Tibial artery (tissue), 4 donors: ENCODE measurements around the gene PIP5K1B.

Source experiments
- DNase-seq, 2 donors: peaks; one replicate each; pipeline ENCODE4 v3.0.0-alpha.2; 2019
- H3K27ac ChIP-seq, 2 donors: fragments of 200-600 bp; sonication (generic) in 1 of 2; 1 replicate in 1 of 2; 2 replicates in 1 of 2; pipeline ENCODE4 v1.5.1; 2018 to 2019; ENCODE audit warnings: mild to moderate bottlenecking in 1 of 2
- H3K27me3 ChIP-seq, 2 donors: fragments of 200-600 bp; sonication (generic) in 1 of 2; one replicate each; pipeline versions ENCODE4 v1.5.1 to v1.6.0; 2016 to 2019
- H3K36me3 ChIP-seq, 3 donors: fragments of 200-600 bp; sonication (generic) in 2 of 3; one replicate each; pipeline ENCODE4 v1.5.1; 2016 to 2019; ENCODE audit warnings: mild to moderate bottlenecking in 2 of 3
- H3K4me1 ChIP-seq, 4 donors: fragments of 200-600 bp; sonication (generic) in 2 of 4; 1 replicate in 3 of 4; 2 replicates in 1 of 4; pipeline ENCODE4 v1.5.1; 2016 to 2019
- H3K4me3 ChIP-seq, 2 donors: fragments of 200-600 bp; sonication (generic) in 1 of 2; 1 replicate in 1 of 2; 2 replicates in 1 of 2; pipeline ENCODE4 v1.5.1; 2018 to 2019; ENCODE audit warnings: mild to moderate bottlenecking in 2 of 2
- H3K9me3 ChIP-seq, 3 donors: fragments of 200-600 bp; sonication (generic) in 1 of 3; one replicate each; pipeline ENCODE4 v1.5.1; 2016 to 2019
- CTCF ChIP-seq, 2 experiments: fragments of 200-600 bp in 1 of 2; fragments of 450-650 bp in 1 of 2; IDR thresholded peaks; one replicate each; pipeline ENCODE4 v1.5.1; 2017 to 2019; ENCODE audit warnings: antibody characterized with exemption in 2 of 2, mild to moderate bottlenecking in 1 of 2, moderate library complexity in 1 of 2
- intact Hi-C: fragments of 100-400 bp; cut with DNase I; formaldehyde crosslinking; loops from one replicate; pipeline ENCODE4 v1.15.0; 2023; ENCODE audit warnings: low total_unique reads

Gene PIP5K1B

GRCh38 chr9:68730570-68731235 is 25.7 kb downstream of the PIP5K1B start:
- no peak for DNase-seq
- H3K27ac ChIP-seq, result no peak overlapping the region
- H3K4me3 ChIP-seq, result no peak overlapping the region
- no peak for TF ChIP-seq CTCF (IDR thresholded peaks at IDR 0.05)
- no peaks in the 10 kb centered on the region for H3K36me3 ChIP-seq
- no peaks in the 10 kb centered on the region for H3K9me3 ChIP-seq
- intact Hi-C loops, result no loop called here
- no peaks in the 10 kb centered on the region for H3K27me3 ChIP-seq
- H3K4me1 ChIP-seq, result no peaks in the 10 kb centered on the region

- no peak for TF ChIP-seq CTCF (IDR thresholded peaks at IDR 0.05)
- intact Hi-C loops, result no loop called here
- DNase-seq, result no peak
- H3K27ac ChIP-seq, result no peak overlapping the region
- H3K27me3 ChIP-seq, result no peaks in the 10 kb centered on the region
- no peaks in the 10 kb centered on the region for H3K9me3 ChIP-seq
- H3K36me3 ChIP-seq, result no peaks in the 10 kb centered on the region
- no peaks in the 10 kb centered on the region for H3K4me1 ChIP-seq
- H3K4me3 ChIP-seq, result no peak overlapping the region
Observed at GRCh38 chr9:68731857-68732256, 26.8 kb downstream of the PIP5K1B start.

- intact Hi-C loops, result no loop called here
- H3K27me3 ChIP-seq, result no peaks in the 10 kb centered on the region
- no peak for DNase-seq
- H3K36me3 ChIP-seq, result no peaks in the 10 kb centered on the region
- H3K27ac ChIP-seq, result no peak overlapping the region
- no peak for TF ChIP-seq CTCF (IDR thresholded peaks at IDR 0.05)
- no peak overlapping the region for H3K4me3 ChIP-seq
- H3K4me1 ChIP-seq, result no peaks in the 10 kb centered on the region
- no peaks in the 10 kb centered on the region for H3K9me3 ChIP-seq
Observed at GRCh38 chr9:68732405-68733020, 27.5 kb downstream of the PIP5K1B start.

GRCh38 chr9:68733021-68733405 is 28.0 kb downstream of the PIP5K1B start:
- no peak for TF ChIP-seq CTCF (IDR thresholded peaks at IDR 0.05)
- H3K27ac ChIP-seq, result no peak overlapping the region
- H3K9me3 ChIP-seq, result no peaks in the 10 kb centered on the region

GRCh38 chr9:68738358-68738757 is 33.3 kb downstream of the PIP5K1B start:
- Histone ChIP-seq H3K27ac (no peak overlapping the region), H3K4me3 (no peak overlapping the region), H3K36me3 (no peaks in the 10 kb centered on the region), H3K4me1 (peaks cover 0 to 8% (median 0%) of the 10 kb centered on the region in 4 donors), H3K27me3 (no peaks in the 10 kb centered on the region), H3K9me3 (no peaks in the 10 kb centered on the region)
- DNase-seq, result no peak
- intact Hi-C loops, result no loop called here
- TF ChIP-seq CTCF (IDR thresholded peaks at IDR 0.05), result no peak

More at GRCh38 chr9:68733021-68733405, 28.0 kb downstream of the PIP5K1B start:
- intact Hi-C loops, result no loop called here
- no peaks in the 10 kb centered on the region for H3K4me1 ChIP-seq
- no peaks in the 10 kb centered on the region for H3K27me3 ChIP-seq
- no peak for DNase-seq
- no peaks in the 10 kb centered on the region for H3K36me3 ChIP-seq
- no peak overlapping the region for H3K4me3 ChIP-seq
